IPS DF 19.7 (cell line): ENCODE results near the gene FOSL1.

Source experiments
- DNase-seq: peaks from one replicate; pipeline ENCODE4 v3.0.0-alpha.2; 2013; ENCODE audit warnings: low read depth, low spot score

Gene FOSL1

DNA sequence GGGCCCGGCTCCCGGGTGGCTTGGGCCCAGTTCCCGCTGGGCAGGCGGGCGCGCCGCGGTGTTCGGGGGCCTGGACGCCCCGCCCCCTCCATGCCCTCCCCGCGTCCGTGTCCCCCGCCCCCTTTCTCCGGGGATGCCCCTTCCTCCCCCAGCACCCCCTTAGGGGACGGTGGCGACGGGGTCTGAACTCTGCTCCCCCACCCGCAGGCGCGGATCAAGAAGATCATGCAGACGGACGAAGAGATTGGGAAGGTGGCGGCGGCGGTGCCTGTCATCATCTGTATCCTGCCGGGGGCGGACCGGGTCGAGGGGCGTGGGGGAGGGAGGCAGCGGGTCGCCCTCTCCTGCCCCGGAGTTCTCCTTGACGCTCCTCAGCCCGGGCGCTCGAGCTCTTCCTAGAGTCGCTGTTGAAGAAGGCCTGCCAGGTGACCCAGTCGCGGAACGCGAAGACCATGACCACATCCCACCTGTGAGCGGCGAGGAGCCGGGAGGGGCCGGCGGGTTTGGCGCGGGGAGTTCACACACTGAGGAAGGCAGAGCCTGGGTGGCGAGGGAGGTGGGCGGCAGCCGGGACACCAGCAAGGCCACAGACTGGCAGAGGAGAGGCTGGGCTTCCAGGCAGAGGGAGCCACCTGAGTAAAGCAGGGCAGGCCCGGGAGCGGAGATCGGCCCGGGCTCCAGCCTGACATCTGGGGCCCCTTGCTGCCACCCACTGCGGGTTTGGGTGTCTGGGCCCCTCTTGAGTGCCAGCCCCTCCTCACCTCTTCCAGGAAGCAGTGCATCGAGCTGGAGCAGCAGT lies 19.6 kb upstream of the FOSL1 start:
- no peak for DNase-seq

- DNase-seq, result peak; percentile 87
These were observed 19.0 kb upstream of the FOSL1 start, which contains the start of gene DRAP1 for GRCh38 chr11:65919141-65919572. DRAP1 (plus strand) TSS chr11:65919426; CDS start chr11:65919502, 76 bp downstream.

DNA sequence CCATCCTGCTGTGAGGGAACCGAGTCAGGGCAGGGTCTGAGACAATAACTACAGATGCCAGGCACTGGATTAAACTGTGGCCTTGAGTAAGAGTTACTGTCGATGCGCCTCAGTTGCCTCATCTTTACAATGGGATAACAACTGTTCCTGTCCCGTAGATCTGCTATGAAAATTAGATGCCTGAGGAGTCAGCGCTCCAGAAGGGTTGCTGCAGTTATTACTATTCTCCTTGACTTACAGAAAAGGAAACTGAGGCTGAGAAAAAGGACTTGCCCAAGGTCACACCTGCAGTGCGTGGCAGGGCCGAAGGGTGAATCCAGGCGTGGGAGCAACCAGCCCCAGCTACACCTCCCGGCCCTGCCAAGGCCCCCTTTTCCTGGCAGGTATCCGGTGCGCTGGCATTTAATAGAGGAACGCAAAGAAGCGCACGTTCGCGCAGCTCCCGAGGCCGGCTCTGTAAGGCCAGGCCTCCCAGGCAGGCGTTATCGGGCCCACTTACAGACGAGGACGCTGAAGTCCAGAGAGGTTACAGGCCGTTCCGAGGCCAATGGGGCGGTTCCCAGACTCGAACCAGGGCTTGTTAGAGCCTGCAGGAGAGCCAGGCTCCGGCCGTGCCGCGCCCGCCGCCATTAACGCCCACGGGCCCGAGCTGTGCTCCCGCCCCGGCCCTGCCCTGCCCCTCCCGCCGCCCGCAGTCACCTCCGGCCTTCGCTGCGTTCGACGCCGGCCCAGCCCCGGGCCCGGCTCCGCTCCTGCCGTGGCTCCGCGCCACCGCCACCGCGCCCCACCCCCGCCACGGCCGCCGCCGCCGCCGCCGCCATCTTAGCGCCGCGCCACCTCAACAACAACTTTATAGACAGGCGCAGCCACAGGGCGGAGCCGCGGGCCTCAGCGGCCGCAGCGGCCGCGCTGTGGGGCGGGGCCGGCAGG lies 18.3 kb upstream of the FOSL1 start, which contains the start of gene C11orf68:
Gene C11orf68 (minus strand): TSS at position 852 of the 930 bp plus-strand sequence. CDS start 31 bp downstream, at position 821.
- DNase-seq, result no peak

- DNase-seq, result no peak
These were observed 17.4 kb upstream of the FOSL1 start for GRCh38 chr11:65917434-65918210.

DNA sequence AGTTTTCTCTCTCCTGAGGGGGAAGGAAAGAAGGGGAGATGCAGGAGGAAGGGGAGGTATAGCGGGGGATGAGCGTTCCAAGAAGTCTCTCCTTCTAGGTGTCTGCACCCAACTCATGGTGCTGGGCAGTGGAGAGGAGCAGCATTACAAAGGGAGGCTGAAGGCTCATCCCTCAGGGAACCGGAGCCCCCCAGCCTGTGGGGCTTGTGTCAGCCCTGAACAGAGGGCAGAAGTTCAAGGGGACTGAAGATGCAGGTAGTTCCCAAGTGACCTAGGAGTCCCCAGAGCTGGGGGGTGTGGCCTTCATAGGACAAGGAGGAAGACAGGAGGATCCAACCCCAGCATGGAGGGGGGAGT lies 16.9 kb upstream of the FOSL1 start:
- no peak for DNase-seq

DNA sequence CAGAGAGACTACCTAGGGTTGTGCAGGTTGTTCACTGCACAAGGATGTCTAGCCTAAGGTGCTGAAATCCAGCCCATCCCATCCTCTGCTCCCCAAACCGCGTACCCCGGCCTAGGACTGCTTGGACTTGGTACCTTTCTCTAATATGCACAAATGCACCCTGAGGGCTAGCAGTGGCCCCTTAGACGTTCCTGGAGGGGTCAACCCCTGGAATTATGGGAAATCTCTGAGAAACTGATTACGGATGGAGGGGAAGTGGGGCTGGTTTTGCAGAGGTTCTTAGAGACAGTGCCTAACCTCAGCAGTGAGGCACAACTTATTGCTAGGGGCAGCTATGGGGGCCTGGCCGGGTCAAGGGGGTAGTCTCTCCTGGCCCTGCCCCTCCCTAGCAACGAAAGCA lies 16.2 kb upstream of the FOSL1 start:
- no peak for DNase-seq

- DNase-seq, result no peak
These were observed 15.6 kb upstream of the FOSL1 start for GRCh38 chr11:65915821-65916251.

DNA sequence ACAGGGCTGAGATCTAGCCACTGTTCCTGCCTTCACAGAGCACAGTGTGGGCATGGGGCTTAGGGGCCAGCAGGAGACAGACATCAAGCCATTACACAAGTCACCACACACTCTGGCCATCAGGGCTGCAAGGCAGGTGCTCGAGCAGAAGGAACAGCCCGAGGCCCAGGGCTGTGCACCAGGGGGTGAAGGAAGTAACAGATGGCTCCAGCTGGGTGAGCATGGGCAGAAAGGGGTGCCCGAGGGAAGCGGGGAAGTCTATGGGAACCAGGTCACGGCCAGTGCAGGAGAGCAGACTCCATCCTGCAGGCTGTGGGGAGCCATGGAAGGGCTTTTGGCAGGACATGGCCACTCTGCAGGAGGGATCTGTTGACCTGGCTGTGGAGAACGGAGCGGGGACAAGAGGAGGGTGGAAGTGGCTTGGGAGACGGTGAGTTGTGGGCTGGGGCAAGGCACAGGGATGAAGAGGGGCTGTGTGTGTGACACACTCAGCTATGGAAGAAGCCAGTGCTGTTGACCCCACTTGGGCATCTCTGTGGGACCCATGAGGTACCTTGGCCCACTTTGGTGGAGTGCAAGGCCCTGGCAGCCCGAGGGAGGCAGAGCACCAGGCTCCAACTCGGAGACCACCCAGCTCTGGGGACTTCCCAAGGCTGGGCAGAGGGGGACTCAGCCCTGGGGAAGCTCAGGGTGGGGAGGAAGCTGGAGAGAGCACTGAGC lies 15.1 kb upstream of the FOSL1 start:
- no peak for DNase-seq

DNA sequence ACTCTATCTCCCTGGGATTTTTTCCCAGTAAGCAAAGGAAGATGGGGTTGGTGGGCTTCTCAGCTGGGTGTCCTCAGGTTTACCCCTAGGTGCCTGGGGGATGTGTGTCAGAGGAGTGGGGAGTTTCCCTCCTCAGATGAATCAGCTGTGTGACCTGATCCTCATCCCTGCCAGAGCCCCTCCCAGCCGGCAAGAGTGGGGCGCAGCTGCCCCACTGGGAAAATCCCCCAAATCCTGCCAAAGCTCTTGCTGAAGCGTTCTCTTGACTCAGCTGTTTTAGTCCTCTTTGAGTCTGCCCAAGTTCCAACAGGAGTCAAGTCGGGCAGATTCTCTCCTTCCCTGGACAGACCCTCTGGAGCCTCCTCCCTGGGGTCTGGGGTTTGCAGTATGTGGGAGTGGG lies 12.7 kb upstream of the FOSL1 start:
- DNase-seq, result no peak

- no peak for DNase-seq
These were observed 11.7 kb upstream of the FOSL1 start for GRCh38 chr11:65911682-65912568.

DNA sequence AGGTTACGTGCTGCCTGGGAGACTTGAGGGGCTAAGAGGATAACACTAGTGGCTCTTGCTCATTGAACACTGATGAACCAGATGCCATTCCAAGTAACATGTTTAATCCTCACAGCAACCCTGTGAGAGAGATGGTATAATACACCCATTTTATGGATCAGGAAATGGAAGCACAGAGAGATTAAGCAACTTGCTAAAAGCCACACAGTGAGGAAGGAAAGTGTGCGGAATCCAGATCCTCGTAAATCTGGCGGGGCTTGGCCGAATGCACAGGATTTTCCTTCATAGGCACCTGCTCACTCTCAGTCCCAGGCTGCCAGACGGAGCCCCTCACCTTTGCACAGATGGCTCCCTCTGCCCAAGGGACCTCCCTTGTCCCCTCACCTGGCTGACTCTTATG lies 7.7 kb upstream of the FOSL1 start:
- no peak for DNase-seq

- DNase-seq, result no peak
These were observed 6.4 kb upstream of the FOSL1 start for GRCh38 chr11:65906602-65907001.

DNA sequence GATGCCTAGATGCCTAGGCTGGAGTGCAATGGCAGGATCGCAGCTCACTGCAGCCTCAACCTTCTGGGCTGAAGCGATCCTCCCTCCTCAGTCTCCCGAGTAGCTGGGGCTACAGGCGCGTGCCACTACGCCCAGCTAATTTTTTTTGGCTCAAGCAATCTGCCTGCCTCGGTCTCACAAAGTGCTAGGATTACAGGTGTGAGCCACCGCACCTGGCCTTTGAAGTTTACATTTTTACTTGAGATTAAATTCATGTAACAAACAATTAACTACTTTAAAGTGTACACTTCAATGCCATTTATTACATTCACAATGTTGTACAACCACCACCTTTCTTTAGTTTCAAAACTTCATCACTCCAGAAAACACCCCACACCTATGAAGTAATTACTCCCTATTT lies 3.5 kb upstream of the FOSL1 start:
- DNase-seq, result no peak

- no peak for DNase-seq
These were observed 2.9 kb upstream of the FOSL1 start for GRCh38 chr11:65903068-65903481.

- no peak for DNase-seq
These were observed 652 bp upstream of the FOSL1 start for GRCh38 chr11:65900899-65901180.

- no peak for DNase-seq
These were observed 648 bp downstream of the FOSL1 start for GRCh38 chr11:65899356-65900124.

DNA sequence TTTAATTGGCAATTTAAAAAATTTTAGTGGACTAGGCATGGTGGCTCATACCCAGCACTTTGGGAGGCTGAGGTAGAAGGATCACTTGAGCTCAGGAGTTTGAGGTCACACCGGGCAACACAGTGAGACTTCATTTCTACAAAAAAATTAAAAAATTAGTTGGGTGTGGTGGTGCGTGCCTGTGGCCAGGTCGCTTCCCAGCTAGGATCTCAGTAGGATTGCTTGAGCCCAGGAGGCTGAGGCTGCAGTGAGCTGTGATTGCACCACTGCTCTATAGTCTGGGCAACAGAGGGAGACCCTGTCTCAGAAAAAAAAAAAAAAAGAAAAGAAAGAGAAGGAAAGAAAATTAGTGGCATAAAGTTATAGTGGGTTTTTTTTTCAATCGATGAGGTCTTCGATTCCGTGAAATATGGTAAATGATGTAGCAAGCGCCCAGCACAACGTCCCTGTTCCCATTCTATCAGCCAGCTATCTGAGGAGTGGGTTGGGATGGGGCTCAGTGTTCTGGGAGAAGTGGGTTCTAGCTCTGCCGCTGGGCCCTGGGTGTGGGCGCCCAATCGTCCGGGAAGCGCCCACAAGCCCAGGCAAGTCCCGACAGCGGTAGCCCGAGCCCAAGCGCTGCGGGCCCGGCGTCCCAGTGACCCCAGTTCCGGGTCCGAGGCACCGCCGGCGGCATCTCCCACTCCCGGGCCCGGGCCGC lies 1.4 kb downstream of the FOSL1 start:
- DNase-seq, result no peak

- no peak for DNase-seq
These were observed 3.1 kb downstream of the FOSL1 start for GRCh38 chr11:65897020-65897471.
